IPS-NIHi11 (cell line): Measurements from ENCODE around the gene MMD.
"Not testable (repeated sequence)": the region's sequence is repeated elsewhere in the genome, so short reads cannot be mapped to it uniquely, and the experiment has no call there.

Source experiments
- DNase-seq: peaks from one replicate; pipeline ENCODE4 v3.0.0; 2012; ENCODE audit warnings: mixed read lengths, low spot score

The MMD gene

DNA sequence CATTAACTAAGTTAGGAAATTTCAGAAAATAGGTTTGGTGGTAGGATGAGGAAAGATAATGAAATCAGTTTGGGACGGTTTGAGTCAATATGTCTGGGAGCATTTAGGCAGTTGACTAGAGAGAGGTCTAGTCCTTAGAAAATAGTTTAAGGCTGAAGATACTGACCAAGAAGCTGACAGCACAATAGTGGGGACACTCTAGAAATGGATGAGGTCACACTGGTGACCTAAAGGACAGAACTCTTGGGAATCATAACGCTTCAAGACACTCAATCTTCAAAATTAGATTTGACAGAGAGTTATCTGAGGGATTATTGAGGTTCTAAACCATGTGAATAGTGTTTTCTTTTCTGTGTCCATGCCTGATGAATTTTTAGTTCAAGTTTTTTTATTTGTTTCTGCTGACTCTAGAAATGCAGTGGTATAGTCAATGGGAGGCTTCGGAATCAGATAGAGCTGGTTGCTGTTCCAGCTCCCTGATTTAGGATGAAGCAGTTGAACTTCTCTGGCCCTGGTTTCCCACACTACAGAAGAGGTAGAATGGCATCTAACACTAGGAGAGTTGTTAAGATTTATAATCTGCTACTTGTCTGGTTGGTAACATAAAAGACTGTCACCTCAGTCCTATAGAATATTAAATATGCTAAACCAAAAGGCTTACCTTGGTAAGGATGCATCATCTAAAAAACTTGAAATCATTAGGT is 29.7 kb downstream of the MMD start:
- no peak for DNase-seq

- no peak for DNase-seq
Measured at GRCh38 chr17:55391244-55391757, 30.3 kb downstream of the MMD start.

- no peak for DNase-seq
Measured at GRCh38 chr17:55390364-55390977, 31.2 kb downstream of the MMD start.

GRCh38 chr17:55389715-55390114 is 31.9 kb downstream of the MMD start:
- DNase-seq = not testable (repeated sequence)

DNA sequence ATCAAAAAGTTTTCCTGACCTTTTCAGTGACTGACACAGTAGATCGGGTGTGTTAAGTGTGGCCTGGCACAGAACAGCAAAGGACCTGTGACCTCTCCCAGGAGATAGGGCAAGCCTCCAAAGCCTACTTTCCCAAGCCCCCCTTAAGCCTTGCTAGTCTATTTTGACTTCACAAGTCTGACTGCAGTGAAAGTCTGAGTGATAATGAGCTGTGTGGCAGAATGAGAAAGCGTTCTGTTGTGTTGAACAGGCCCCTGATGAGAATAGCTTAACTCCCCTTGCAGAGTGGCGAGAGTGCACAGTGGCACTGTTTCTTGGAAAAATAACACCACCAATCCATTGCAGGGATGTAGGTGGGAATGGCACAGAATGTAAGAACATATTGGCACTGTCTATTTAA is 32.8 kb downstream of the MMD start:
- DNase-seq = no peak

DNA sequence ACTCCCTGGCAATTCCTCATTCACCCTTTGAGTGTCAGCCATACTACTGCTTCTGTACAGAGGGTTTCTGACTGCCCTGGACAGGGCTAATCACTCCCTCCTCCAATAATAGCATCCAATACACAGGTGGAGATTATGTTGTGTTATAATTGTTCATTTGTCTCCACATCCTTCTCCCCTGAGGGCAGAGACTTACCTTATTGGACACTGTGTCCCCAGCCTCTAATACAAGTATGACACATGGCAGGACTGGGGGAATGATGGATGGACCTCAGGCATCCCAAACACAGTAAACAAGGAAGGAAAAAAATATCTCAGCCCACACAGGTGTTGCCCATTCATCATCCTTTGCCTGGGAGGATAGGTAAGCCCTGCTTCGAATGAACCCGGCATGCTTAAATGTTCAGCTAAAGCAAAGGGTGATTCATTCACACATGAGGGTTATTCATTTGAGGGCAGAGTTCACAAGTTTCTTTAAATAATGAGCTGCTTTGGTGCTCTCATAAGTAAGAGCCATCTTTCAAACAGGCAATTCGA is 34.8 kb downstream of the MMD start:
- no peak for DNase-seq

DNA sequence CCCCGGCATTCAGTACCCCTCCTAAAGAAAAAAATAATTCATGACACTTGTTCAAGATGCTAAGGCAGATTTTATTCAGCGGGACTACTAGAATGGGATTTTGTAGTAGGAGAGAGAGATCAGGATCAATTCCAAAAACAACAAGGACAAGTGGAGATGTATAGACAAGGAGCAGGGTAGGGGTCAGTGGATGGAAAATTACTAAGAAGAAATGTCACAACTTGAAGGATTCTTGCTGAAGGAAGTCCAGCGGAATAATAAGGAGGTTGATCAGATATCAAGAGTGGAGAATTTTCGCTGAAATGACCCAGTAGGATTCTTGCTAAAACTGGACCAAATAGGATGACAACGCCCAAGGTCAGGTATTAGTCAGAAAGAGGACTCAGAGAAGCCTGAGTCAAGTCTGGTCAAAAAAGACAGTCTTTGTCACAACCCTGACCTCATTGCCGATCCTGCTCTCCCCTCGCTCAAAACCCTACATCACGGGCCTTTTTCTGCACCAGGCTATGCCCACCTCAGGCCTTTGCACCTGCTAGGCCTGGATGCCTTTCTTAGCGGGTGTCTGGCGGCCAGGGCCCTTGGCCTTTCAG is 36.9 kb downstream of the MMD start:
- DNase-seq = no peak

DNA sequence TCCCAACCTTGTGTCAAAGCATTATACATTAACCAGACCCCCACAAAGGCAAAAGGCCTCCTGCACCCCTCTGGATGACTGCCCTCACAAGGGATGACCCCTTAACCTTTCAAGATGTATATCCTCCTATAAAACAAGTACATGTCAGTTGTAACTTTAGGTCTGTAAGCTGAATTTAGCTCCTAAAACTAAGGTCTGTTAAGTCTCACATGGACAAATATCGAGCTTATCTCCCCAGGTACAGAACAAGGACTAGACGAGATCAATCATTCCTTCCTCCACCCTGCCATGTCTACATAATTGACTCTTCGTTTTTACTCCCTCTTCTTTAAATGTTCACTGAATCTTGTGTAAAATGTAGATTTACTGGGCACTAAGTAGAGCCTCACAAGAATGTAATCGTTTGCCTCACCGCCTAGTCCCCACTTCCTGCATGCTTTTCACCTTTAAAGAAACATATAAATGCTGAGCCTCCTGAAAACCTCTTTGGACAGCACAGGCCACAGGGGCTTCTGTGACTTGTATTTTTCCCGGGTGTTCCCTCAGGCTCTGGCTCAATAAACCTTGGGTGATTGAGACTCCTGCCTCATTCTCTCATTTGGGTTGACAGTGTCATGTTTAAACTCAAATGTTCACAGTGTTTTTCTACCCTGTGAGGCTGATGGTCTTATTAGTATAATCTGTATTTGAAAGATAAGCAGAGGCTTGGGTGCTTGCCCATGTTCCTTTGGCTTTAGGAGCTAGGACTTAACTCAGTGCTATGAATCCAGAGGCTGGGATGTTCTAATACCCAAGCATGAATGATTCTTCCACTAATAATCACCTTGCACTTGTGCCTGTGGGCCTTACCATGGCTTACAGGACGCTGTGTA is 37.6 kb downstream of the MMD start:
- DNase-seq = no peak

- no peak for DNase-seq
Measured at GRCh38 chr17:55381017-55381770, 40.4 kb downstream of the MMD start.

- DNase-seq = no peak
Measured at GRCh38 chr17:55377671-55378275, 43.9 kb downstream of the MMD start.

DNA sequence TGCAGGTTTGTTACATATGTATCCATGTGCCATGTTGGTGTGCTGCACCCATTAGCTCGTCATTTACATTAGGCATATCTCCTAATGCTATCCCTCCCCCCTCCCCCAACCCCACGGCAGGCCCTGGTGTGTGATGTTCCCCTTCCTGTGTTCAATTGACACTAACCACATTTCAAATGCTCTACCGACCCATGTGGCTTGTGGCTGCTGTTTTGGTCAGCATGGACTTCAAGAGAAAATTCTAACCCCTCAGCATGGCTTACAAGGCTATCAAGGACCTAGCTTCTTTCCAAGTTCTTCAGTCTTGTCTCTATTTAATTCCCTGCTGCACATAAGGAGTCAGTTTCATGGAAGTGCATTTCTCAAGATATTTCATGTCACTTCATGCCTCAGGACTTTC is 52.9 kb downstream of the MMD start:
- no peak for DNase-seq

DNA sequence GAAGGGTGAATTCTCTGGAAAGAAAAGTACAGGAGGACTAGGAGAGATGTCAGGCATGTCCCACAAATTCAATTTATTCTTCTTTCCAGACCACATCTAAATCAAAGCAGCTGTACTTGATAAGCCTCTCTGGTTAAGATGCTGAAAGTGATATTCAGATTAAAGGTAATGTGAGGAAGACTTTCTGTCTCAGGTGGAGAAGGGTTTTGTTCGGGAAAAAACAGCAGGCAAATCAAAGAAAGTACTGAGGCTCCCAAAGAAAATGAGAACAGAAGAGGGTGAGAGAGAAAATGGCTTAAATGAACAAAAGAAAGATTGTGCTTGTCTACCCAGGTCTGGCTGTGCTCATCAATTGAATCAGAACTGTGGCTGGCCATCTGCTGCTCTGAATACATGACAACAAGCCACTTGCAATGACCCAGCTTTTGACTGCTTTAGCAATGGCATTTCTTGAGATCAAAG is 55.6 kb downstream of the MMD start:
- no peak for DNase-seq

DNA sequence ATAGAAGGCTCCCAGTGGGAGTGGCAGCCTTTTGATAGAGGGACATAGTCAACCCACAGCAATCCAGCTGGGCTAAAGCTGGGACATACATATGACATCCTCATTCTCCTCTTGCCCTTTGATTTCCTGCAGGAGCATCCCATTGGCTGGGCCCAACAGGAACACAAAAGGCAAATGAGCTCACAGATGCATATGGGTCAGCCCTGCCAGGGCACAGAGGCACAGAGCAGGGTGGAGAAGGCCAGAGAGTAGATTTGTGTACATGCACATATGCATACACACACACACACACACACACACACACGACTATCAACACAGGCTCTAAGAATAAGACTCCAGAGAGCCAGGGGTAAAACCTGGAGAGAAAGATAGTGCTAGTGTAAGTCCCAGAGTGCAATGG is 58.6 kb downstream of the MMD start:
- no peak for DNase-seq

- no peak for DNase-seq
Measured at GRCh38 chr17:55360971-55361370, 60.7 kb downstream of the MMD start.

DNA sequence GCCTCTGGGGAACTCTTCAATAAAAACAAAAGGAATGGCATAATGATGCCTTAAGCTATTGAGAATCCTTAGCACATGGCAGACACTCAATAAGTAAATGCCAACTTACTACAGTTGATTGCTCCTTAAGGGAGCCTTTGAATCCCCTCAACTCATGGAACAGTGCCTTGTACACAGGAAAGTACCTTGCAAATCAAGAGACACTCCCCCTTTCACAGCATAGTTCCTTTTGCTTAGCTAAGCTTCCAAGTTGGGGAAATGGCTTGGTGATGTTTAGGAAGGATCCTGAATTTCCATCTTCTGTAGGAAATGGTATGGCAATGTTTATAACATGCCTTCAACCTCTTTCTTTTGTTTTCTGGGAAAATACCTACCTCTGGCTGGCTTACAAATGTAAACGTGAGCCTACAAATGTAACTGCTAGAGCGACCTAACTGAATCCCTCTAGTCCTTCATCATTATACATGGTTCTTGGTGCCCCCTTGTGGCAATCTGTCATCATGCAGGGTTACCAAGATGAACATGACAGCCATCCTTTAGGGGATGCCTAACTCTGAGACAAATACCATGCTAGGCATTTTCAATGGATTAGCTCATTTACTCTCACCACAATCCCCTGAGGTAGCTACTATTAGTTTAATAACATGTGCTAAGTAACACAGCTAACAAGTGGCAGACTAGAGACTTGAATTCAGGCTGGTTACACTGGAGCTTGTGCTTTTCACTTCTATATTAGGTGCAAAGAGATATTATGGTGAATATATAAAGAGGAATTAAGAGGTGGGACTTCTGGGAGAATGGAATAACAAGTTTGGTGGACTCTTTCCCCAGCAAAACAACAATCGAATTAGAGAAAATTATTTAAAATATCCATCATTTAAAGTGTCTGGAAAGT is 65.0 kb downstream of the MMD start:
- DNase-seq = peak; percentile 88

DNA sequence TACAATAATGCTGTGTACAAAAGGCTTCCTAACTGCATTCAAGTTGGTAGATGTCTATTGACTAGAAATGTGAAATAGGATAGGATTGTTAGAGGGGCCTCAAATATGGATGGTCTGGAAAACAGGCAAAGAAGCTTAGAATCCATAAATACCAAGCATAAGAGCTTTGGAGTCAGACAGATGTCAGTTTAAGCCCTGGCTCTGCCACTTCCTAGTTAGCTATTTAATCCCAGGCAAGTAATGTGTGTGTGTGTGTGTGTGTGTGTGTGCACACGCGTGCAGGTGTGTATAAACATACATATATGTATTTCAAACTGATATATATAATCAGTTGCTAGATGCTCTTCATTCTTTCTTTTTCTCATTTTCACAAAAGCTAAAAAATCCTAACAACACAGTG is 66.7 kb downstream of the MMD start:
- DNase-seq = no peak

DNA sequence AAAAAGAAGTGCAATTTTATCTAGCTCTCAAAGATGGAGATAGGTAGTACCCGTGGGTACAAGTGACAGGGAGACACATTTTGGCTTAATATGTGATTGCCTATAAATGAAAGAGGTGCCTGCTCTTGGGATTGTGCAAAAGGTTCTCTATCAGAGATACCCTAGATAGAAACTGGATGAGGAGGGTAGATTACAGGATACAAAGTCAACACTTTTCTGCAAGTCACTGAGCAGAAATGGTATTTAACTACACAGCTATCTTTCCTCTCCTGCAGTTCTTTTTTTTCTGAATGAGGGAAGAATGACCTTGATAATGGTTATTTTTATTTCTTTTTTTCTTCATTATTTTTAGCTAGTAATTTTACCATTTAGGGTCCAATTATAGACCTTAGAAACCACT is 67.6 kb downstream of the MMD start:
- DNase-seq = no peak

DNA sequence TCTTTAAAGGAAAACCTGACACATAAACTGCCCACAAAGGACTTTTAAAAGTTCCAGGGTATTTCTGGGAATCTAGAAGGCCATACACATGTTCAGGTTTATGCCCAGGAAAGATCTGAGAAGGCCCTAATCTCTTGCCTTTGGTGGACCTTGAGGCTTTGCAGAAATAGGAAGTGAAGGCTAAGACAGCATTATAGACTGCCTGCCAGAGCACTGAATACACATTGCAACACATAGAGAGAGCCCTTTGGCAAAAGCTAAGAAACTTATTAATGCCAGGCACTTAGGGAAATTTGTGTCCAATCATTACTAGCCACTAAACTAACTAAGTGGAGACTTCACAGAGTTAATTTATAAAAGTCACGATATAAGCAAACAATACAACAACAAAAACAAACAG is 70.4 kb downstream of the MMD start:
- DNase-seq = no peak

GRCh38 chr17:55350825-55351205 is 70.8 kb downstream of the MMD start:
- no peak for DNase-seq
